GM19468 (cell line): Measurements from ENCODE around the gene CERK.

Source experiments
- ATAC-seq: cut with Tn5 transposase; IDR thresholded peaks from one replicate; pipeline ENCODE4 v1.9.1; 2021; ENCODE audit warnings: mild to moderate bottlenecking, moderate library complexity, moderate number of reproducible peaks; ENCODE audit not compliant: unreplicated experiment; ENCODE audit errors: extremely low read depth

Gene CERK

GRCh38 chr22:46682011-46682731 is 55.9 kb downstream of the CERK start:
- ATAC-seq, result no peak

DNA sequence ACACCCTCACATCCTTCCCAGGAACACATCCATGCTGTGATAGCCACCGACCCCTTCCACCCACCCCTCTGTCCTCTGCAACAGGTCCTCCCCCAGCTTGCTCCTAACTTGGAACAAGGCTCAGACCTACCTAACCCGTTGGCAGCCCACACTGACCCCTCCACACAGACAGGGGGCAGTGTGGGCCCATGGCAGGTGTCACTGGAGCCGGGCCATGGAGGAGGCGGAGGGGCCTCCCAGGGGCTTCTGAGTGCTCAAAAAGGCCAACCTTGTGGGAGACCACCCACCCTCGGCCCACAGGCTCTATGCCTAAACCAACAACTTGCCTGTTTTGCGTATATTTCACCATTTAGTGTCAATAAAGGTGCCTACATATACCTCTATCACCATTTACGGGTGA is 57.0 kb downstream of the CERK start:
- ATAC-seq, result no peak

DNA sequence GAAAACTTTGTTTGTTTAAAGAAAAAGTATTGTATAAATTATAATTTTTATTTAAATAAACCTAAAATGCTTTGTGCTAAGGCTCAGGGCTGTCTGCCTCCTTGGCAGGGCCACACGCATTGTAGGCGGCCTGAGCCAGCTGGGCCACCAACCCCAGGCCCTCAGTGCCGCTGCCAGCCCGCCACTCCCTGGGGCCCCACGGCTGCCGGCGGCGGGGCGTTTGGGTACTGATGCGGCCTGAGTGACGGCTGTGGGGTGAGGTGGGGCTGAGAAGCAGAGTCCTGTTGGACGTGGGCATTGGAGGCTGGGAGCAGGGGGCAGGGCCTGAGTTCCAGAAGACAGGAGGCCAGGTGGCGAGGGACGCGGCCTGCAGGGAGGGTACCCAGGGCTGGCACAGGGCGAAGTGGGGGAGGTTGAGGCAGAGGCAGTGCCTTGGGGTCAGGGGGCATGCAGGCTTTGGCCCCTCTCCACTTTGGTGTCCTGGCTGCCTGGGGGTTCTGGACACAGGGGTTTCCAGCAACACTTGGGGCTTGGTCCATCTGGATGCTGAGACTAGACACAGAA is 58.3 kb downstream of the CERK start:
- ATAC-seq, result no peak

- ATAC-seq, result no peak
These were observed 59.0 kb downstream of the CERK start for GRCh38 chr22:46678785-46679700.

- ATAC-seq, result no peak
These were observed 59.9 kb downstream of the CERK start for GRCh38 chr22:46678003-46678657.

DNA sequence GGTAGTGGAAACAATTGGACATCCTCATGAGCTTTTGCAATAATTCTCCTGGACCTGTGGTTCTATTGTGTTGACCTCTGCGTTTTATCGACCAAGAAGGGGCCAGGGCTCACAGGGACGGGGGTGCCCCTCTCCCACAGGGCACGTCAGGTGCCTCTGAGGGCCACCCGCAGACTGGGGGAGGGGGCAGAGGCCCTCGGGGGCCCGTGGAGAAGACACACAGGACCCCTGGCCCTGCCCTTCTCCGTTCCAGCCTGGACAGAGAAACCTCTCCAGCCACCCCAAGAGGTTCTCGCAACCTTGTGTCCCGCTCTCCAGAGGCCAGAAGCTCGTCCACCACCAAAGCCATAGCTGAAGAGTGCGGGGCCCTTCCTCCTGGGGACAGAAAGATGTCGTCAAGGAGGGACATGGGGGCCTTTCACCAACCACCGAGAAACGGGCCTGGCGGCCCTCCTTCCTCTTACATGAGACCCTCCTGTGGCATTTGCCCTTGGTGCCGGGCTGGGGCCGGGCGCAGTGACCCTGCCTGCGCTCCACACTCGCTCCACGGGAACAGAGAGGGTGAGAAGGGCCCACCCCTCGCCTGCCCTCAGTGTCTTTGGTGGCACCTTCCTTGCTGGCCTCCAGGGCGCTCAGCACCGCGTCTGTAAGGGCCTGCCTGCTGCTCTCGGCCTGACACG is 60.6 kb downstream of the CERK start:
- ATAC-seq, result no peak

GRCh38 chr22:46676881-46677280 is 61.2 kb downstream of the CERK start:
- no peak for ATAC-seq

GRCh38 chr22:46676479-46676878 is 61.6 kb downstream of the CERK start:
- ATAC-seq, result no peak

GRCh38 chr22:46675938-46676337 is 62.1 kb downstream of the CERK start:
- ATAC-seq, result no peak

- ATAC-seq, result no peak
These were observed 62.6 kb downstream of the CERK start for GRCh38 chr22:46675479-46675878.

- ATAC-seq, result no peak
These were observed 63.1 kb downstream of the CERK start for GRCh38 chr22:46674906-46675305.

DNA sequence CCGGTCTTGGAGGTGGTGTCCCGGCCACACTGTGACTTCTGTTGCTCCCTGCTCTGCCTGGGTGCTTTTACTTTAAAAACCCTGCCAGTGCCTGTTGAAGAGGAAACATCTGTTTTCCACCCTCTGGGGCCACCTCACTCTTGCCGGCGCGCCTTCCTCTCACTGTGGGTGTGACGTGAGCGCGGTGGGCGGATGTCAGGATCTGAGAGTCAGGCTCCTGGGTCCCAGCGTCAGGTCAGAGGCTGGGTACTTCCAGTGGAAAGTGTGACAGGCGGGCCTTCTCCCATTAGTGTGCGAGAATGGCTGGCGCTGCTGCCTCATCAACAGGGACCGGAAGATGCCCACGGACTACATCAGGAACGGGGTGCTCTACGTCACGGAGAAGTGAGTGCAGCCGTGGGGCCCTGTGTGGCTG is 63.7 kb downstream of the CERK start:
- no peak for ATAC-seq

GRCh38 chr22:46673662-46674236 is 64.3 kb downstream of the CERK start:
- ATAC-seq, result no peak

DNA sequence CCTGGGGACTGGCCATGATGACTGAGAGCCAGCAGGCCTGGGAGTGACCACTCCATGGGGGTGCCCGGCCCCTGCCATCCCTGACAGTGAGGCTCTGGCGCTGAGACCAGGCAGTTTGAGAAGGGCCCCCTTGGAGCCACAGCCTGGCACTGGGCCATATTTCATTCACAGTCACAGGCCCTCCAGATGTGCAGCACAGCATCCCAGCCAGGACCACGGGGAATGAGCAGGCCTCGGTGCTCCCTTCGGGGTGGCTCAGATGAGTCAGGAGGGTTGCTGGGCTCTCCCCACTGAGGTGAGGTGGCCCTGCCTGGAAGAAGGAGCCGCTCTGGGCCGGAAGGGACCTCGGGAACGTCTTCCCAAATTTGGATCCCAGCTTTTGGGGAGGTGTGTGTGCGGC is 64.8 kb downstream of the CERK start:
- ATAC-seq, result no peak

- no peak for ATAC-seq
These were observed 65.3 kb downstream of the CERK start for GRCh38 chr22:46672731-46673130.

- ATAC-seq, result no peak
These were observed 66.1 kb downstream of the CERK start for GRCh38 chr22:46671824-46672432.

- ATAC-seq, result no peak
These were observed 68.9 kb downstream of the CERK start for GRCh38 chr22:46669201-46669600.

GRCh38 chr22:46668116-46668515 is 69.9 kb downstream of the CERK start:
- ATAC-seq, result no peak

DNA sequence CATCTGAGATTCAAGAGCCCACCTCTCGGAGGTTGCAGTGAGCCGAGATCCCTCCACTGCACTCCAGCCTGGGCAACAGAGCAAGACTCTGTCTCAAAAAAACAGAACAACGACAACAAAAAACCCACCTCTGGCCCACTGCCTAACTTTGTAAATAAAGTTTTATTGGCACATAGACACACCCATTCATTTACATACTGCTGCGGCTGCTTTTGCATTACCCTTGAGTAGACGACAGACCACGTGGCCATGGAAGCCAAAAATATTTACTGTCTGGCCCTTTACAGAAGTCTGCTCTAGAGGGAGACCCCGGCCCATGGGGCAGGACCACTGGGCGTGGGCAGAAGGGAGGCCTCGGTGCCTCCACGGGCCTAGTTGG is 70.8 kb downstream of the CERK start:
- no peak for ATAC-seq
